SK-N-SH (cell line): ENCODE results near the gene TRPM2. TPM values are rescaled to one million over a fixed set of nuclear protein-coding genes. Genes with fewer than 3 reads are reported as not detected.

ENCODE experiments used
- CTCF ChIA-PET: fragments of 300-600, 350-600 bp; formaldehyde crosslinking; extraction: SDS; loops from one replicate; lab custom pipeline; 2021; lab: Yijun Ruan, JAX
- POLR2A ChIA-PET: fragments of 350-600 bp; sonication (Branson Sonifier 250); formaldehyde crosslinking; extraction: SDS; loops from one replicate; lab custom pipeline; 2020; ENCODE audit warnings: antibody characterized with exemption, inconsistent platforms; lab: Yijun Ruan, JAX
- DNase-seq: peaks from one replicate; pipeline ENCODE4 v3.0.0; 2012
- H2AFZ ChIP-seq: fragments of 200-600 bp; sonication (generic); 2 replicates; pipeline ENCODE4 v1.8.1; 2016; ENCODE audit warnings: antibody characterized with exemption, mild to moderate bottlenecking, low read depth
- H3F3A ChIP-seq: fragments of 200-600 bp; sonication (generic); replicated peaks from 2 replicates; pipeline ENCODE3; 2016; ENCODE audit warnings: antibody characterized with exemption, mild to moderate bottlenecking; ENCODE audit not compliant: insufficient read depth
- H3K27ac ChIP-seq, 2 experiments: fragments of 200-500 bp in 1 of 2; fragments of 200-600 bp in 1 of 2; sonication (Bioruptor generic) in 1 of 2; sonication (generic), shearing (Covaris generic) in 1 of 2; 2 replicates each; pipeline versions ENCODE4 v1.5.1 to v1.6.1; 2014 to 2016; ENCODE audit warnings: low read depth in 2 of 2, inconsistent platforms in 1 of 2, low read length in 1 of 2, mild to moderate bottlenecking in 1 of 2, mixed read lengths in 1 of 2
- H3K27me3 ChIP-seq: fragments of 200-600 bp; sonication (generic), shearing (Covaris generic); 2 replicates; pipeline ENCODE4 v1.6.1; 2016; ENCODE audit warnings: mixed run types; ENCODE audit not compliant: insufficient read depth
- H3K36me3 ChIP-seq, 2 experiments: fragments of 200-500 bp in 1 of 2; fragments of 200-600 bp in 1 of 2; sonication (Bioruptor generic) in 1 of 2; sonication (generic) in 1 of 2; replicated peaks in 1 of 2; 2 replicates each; pipeline versions ENCODE3 to v1.5.1; 2014 to 2016; ENCODE audit warnings: low read length in 1 of 2, mild to moderate bottlenecking in 1 of 2; ENCODE audit not compliant: insufficient read depth in 2 of 2, control insufficient read depth in 1 of 2
- H3K4me1 ChIP-seq, 2 experiments: fragments of 200-500 bp in 1 of 2; fragments of 200-600 bp in 1 of 2; sonication (Bioruptor generic) in 1 of 2; sonication (generic), shearing (Covaris generic) in 1 of 2; 2 replicates each; pipeline versions ENCODE4 v1.5.1 to v1.6.1; 2014 to 2016; ENCODE audit warnings: low read depth in 1 of 2, low read length in 1 of 2, mixed run types in 1 of 2; ENCODE audit not compliant: insufficient read depth in 2 of 2, control insufficient read depth in 1 of 2
- H3K4me2 ChIP-seq: fragments of 200-600 bp; sonication (generic), shearing (Covaris generic); 2 replicates; pipeline ENCODE4 v1.6.1; 2017; ENCODE audit warnings: mixed run types
- H3K4me3 ChIP-seq, 2 experiments: fragments of 200-500 bp in 1 of 2; fragments of 200-600 bp in 1 of 2; sonication (Bioruptor generic) in 1 of 2; sonication (generic), shearing (Covaris generic) in 1 of 2; 2 replicates each; pipeline versions ENCODE4 v1.5.1 to v1.8.1; 2014 to 2016; ENCODE audit warnings: low read depth in 2 of 2, inconsistent platforms in 1 of 2, low read length in 1 of 2, mild to moderate bottlenecking in 1 of 2, mixed read lengths in 1 of 2, moderate library complexity in 1 of 2
- H3K79me2 ChIP-seq: fragments of 200-600 bp; sonication (generic); 2 replicates; pipeline ENCODE4 v1.8.1; 2017; ENCODE audit warnings: mild to moderate bottlenecking; ENCODE audit not compliant: insufficient read depth
- H3K9ac ChIP-seq: fragments of 200-600 bp; sonication (generic); 2 replicates; pipeline ENCODE4 v1.6.1; 2017; ENCODE audit warnings: mixed run types
- H3K9me2 ChIP-seq: fragments of 200-600 bp; sonication (generic); 2 replicates; pipeline ENCODE4 v1.6.1; 2017; ENCODE audit warnings: mixed run types
- H3K9me3 ChIP-seq: fragments of 200-600 bp; sonication (generic); 2 replicates; pipeline ENCODE4 v1.6.1; 2017; ENCODE audit warnings: mixed run types, mild to moderate bottlenecking, moderate library complexity
- H4K20me1 ChIP-seq: fragments of 200-600 bp; sonication (generic); 2 replicates; pipeline ENCODE4 v1.6.1; 2017; ENCODE audit warnings: mild to moderate bottlenecking, mixed run types; ENCODE audit not compliant: insufficient read depth
- CHD2 ChIP-seq: fragments of 150-350 bp; IDR thresholded peaks from 2 replicates; pipeline ENCODE4 v1.6.1; 2018; ENCODE audit warnings: low read length; ENCODE audit not compliant: partially characterized antibody
- EP300 ChIP-seq, 2 experiments: IDR thresholded peaks; 2 replicates each; pipeline versions ENCODE4 v1.4.0 to v1.6.1; 2012; ENCODE audit warnings: borderline replicate concordance in 1 of 2, low read depth in 1 of 2, low read length in 1 of 2
- FOXJ3 ChIP-seq: sonication (generic); formaldehyde crosslinking; IDR thresholded peaks from 2 replicates; pipeline ENCODE4 v1.5.1; 2020; ENCODE audit warnings: mild to moderate bottlenecking, missing genetic modification reagents
- GABPA ChIP-seq: IDR thresholded peaks from 2 replicates; pipeline ENCODE4 v1.4.0; 2012; ENCODE audit warnings: low read depth, mild to moderate bottlenecking
- JUND ChIP-seq: IDR thresholded peaks from 2 replicates; pipeline ENCODE4 v1.4.0; 2012
- MEF2A ChIP-seq: IDR thresholded peaks from 2 replicates; pipeline ENCODE4 v1.4.0; 2012; ENCODE audit warnings: low read depth, borderline replicate concordance
- MXI1 ChIP-seq: IDR thresholded peaks from 2 replicates; pipeline ENCODE4 v1.6.1; 2012; ENCODE audit warnings: mild to moderate bottlenecking, low read depth, low read length, improper control_type of control experiment
- NFIC ChIP-seq: IDR thresholded peaks from 2 replicates; pipeline ENCODE4 v1.4.0; 2012; ENCODE audit warnings: borderline replicate concordance
- NRF1 ChIP-seq: IDR thresholded peaks from 2 replicates; pipeline ENCODE4 v1.6.1; 2012; ENCODE audit warnings: low read depth, mild to moderate bottlenecking, low read length
- POLR2AphosphoS5 ChIP-seq: IDR thresholded peaks from 2 replicates; pipeline ENCODE4 v1.6.1; 2012; ENCODE audit warnings: low read depth, low read length
- RAD21 ChIP-seq: IDR thresholded peaks from 2 replicates; pipeline ENCODE4 v1.6.1; 2012; ENCODE audit warnings: mild to moderate bottlenecking, low read length
- RXRA ChIP-seq: IDR thresholded peaks from 2 replicates; pipeline ENCODE4 v1.4.0; 2012; ENCODE audit warnings: low read depth, mild to moderate bottlenecking, borderline replicate concordance
- SMC3 ChIP-seq: IDR thresholded peaks from 2 replicates; pipeline ENCODE4 v1.6.1; 2012; ENCODE audit warnings: low read depth, low read length, improper control_type of control experiment
- TAF1 ChIP-seq: IDR thresholded peaks from 2 replicates; pipeline ENCODE4 v1.6.1; 2012; ENCODE audit warnings: low read depth, mild to moderate bottlenecking, low read length, moderate library complexity, borderline replicate concordance
- YY1 ChIP-seq: IDR thresholded peaks from 2 replicates; pipeline ENCODE4 v1.4.0; 2012; ENCODE audit warnings: low read depth, mild to moderate bottlenecking
- WGBS: methylation state at CpG from one replicate; pipeline ENCODE4 v1.1.6; 2017; ENCODE audit warnings: low lambda C conversion rate; 5-methylcytosine and 5-hydroxymethylcytosine counted together
- polyA plus RNA-seq, 3 experiments: library from polyadenylated mRNA; depleted of rRNA; stranded (reverse); fragments of >200 nt; gene quantifications; 2 replicates each; pipeline ENCODE4 v1.2.3, GENCODE V29; 2012
- TF ChIP-seq, protein P1 (sequence below): IDR thresholded peaks from 2 replicates; pipeline ENCODE4 v1.6.1; 2012; ENCODE audit warnings: mild to moderate bottlenecking, low read depth, low read length, moderate library complexity
- TF ChIP-seq, protein P2 (sequence below): IDR thresholded peaks from 2 replicates; pipeline ENCODE4 v1.4.0; 2012; ENCODE audit warnings: low read depth, borderline replicate concordance
- TF ChIP-seq, protein P3 (sequence below): IDR thresholded peaks from 2 replicates; pipeline ENCODE4 v1.4.0; 2012; ENCODE audit warnings: low read depth, borderline replicate concordance
- TF ChIP-seq, protein P4 (sequence below): fragments of 150-350 bp; IDR thresholded peaks from 2 replicates; pipeline ENCODE4 v1.6.1; 2016; ENCODE audit warnings: mild to moderate bottlenecking, low read depth, low read length
- TF ChIP-seq, protein P5 (sequence below): IDR thresholded peaks from 2 replicates; pipeline ENCODE4 v1.4.0; 2012; ENCODE audit warnings: low read depth

Gene TRPM2
- polyA plus RNA-seq, 1 of the 3 experiments (the other 2 are of a cell fraction), result not detected

DNA sequence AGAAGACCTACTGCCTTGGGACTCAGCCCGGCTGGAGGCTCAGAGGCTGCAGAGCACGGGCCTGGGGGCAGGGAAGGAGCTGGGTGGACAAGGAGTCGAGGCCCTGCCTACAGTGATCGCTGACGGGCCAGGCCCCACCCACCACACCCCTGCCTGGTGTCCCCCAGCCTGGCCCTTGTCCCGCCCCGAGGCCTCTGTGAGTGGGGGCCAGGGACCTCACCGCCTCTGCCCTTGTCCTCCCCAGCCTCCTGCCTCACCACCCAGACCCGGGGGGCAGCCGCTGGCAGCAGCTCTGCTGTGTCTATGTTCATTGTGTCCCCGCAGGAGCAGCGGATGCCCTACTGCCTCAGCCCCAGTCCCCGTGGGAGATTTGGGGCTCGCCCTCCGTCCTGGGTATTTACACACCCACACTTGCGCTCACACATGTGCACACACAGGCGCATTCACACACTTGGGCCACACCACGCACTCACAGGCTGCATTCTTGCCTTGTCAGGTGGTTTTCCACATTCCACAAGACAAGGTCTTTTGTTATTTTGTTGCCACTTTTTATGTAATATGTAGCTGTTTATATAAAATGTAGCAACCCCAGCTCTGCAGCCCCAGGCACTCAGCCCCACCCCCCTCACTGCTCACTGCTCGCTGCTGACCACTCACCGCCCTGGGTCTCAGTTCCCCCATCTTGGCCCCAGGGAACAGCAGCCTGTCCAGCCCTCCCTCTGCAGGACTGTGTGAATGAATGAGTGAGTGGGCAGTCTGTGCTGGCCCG is 46.3 kb upstream of the TRPM2 start (continued):
- TF ChIP-seq, protein P1, sequence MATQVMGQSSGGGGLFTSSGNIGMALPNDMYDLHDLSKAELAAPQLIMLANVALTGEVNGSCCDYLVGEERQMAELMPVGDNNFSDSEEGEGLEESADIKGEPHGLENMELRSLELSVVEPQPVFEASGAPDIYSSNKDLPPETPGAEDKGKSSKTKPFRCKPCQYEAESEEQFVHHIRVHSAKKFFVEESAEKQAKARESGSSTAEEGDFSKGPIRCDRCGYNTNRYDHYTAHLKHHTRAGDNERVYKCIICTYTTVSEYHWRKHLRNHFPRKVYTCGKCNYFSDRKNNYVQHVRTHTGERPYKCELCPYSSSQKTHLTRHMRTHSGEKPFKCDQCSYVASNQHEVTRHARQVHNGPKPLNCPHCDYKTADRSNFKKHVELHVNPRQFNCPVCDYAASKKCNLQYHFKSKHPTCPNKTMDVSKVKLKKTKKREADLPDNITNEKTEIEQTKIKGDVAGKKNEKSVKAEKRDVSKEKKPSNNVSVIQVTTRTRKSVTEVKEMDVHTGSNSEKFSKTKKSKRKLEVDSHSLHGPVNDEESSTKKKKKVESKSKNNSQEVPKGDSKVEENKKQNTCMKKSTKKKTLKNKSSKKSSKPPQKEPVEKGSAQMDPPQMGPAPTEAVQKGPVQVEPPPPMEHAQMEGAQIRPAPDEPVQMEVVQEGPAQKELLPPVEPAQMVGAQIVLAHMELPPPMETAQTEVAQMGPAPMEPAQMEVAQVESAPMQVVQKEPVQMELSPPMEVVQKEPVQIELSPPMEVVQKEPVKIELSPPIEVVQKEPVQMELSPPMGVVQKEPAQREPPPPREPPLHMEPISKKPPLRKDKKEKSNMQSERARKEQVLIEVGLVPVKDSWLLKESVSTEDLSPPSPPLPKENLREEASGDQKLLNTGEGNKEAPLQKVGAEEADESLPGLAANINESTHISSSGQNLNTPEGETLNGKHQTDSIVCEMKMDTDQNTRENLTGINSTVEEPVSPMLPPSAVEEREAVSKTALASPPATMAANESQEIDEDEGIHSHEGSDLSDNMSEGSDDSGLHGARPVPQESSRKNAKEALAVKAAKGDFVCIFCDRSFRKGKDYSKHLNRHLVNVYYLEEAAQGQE, result no peak
- TF ChIP-seq CHD2 (no peak), RAD21 (no peak), NFIC (no peak), EP300 (IDR thresholded peaks at IDR 0.05; ENCODE audit: borderline replicate concordance in 1 of 2, low read depth in 1 of 2, low read length in 1 of 2) (no peak)
- TF ChIP-seq, protein P2, sequence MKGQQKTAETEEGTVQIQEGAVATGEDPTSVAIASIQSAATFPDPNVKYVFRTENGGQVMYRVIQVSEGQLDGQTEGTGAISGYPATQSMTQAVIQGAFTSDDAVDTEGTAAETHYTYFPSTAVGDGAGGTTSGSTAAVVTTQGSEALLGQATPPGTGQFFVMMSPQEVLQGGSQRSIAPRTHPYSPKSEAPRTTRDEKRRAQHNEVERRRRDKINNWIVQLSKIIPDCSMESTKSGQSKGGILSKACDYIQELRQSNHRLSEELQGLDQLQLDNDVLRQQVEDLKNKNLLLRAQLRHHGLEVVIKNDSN, result no peak
- TF ChIP-seq, protein P3, sequence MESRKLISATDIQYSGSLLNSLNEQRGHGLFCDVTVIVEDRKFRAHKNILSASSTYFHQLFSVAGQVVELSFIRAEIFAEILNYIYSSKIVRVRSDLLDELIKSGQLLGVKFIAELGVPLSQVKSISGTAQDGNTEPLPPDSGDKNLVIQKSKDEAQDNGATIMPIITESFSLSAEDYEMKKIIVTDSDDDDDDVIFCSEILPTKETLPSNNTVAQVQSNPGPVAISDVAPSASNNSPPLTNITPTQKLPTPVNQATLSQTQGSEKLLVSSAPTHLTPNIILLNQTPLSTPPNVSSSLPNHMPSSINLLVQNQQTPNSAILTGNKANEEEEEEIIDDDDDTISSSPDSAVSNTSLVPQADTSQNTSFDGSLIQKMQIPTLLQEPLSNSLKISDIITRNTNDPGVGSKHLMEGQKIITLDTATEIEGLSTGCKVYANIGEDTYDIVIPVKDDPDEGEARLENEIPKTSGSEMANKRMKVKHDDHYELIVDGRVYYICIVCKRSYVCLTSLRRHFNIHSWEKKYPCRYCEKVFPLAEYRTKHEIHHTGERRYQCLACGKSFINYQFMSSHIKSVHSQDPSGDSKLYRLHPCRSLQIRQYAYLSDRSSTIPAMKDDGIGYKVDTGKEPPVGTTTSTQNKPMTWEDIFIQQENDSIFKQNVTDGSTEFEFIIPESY, result no peak
- TF ChIP-seq, protein P4, sequence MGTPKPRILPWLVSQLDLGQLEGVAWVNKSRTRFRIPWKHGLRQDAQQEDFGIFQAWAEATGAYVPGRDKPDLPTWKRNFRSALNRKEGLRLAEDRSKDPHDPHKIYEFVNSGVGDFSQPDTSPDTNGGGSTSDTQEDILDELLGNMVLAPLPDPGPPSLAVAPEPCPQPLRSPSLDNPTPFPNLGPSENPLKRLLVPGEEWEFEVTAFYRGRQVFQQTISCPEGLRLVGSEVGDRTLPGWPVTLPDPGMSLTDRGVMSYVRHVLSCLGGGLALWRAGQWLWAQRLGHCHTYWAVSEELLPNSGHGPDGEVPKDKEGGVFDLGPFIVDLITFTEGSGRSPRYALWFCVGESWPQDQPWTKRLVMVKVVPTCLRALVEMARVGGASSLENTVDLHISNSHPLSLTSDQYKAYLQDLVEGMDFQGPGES, result no peak

DNA sequence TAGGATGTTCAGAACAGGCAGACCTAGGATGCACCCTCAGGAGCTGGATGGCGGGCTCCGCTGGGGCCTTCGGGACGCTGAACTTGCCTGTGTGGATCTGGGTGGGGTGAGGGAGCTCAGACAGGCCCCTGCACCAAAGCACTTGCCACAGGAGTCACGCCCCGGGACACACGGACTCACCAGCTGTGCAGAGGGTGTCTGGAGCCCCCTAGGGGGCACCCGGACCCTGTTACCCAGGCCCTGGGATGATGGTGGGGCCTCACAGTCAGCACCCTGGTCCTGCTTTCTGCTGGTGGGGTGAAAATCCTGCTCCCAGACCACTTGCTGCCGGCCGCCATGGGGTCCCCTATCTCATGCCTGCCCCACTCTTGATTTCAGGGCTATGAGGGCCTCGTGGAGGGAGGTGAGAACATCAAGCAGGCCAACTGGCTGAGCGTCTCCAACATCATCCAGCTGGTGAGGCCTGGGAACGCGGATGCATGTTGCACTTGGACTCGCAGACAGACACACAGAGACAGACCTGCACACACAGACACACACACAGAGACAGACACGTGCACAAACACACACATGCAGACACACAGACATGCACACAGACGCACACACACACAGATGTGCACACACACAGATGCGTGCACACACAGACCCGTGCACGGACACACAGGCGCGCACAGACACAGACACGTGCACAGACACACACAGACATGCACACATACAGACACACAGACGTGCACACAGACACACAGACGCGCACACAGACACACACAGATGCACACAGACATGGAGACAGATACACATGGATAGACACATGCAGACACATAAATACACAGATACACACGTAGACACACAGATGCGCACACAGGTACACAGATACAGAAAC is 42.6 kb upstream of the TRPM2 start:
- ChIA-PET CTCF (interaction anchor here (0.7 to 3.3 kb wide), 4 partner anchors 12 to 18 kb away, joined by 3 to 16 read pairs (median 4); no protein-coding TSS in a partner anchor), POLR2A (no interaction called here)
- H3K36me3 ChIP-seq, result peaks cover 0 to 24% of the 10 kb centered on the region in 2 experiments

More for the DNA sequence above, 42.6 kb upstream of the TRPM2 start:
- TF ChIP-seq GABPA (no peak), RXRA (no peak), MEF2A (no peak), FOXJ3 (CRISPR knock-in tag) (no peak), TAF1 (no peak), MXI1 (no peak), NRF1 (no peak), YY1 (no peak), SMC3 (no peak), CHD2 (no peak), POLR2AphosphoS5 (no peak), JUND (no peak)
- TF ChIP-seq, protein P5, sequence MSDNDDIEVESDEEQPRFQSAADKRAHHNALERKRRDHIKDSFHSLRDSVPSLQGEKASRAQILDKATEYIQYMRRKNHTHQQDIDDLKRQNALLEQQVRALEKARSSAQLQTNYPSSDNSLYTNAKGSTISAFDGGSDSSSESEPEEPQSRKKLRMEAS, result no peak
- TF ChIP-seq, protein P2, result no peak
- Histone ChIP-seq H3K9me3 (no peaks in the 10 kb centered on the region), H3K9ac (no peak overlapping the region), H2AFZ (no peak overlapping the region), H4K20me1 (peaks cover 15% of the 10 kb centered on the region; the same call in 1 of the 2 replicates), H3K79me2 (peaks cover 16% of the 10 kb centered on the region), H3K4me2 (no peak overlapping the region), H3F3A (no peaks in the 10 kb centered on the region), H3K4me1 (no peaks in the 10 kb centered on the region), H3K4me3 (no peak overlapping the region), H3K27me3 (no peaks in the 10 kb centered on the region), H3K9me2 (no peaks in the 10 kb centered on the region), H3K27ac (no peak overlapping the region)
- DNase-seq, result no peak
- WGBS, result 96% methylated on average over 20 of the region's 28 CpGs
